GM23338 (cell line): Measurements from ENCODE around the gene CDH4. TPM values are rescaled to one million over a fixed set of nuclear protein-coding genes. Genes with fewer than 3 reads are reported as not detected.

ENCODE experiments used
- ATAC-seq: fragments of 200-7000 bp; cut with Tn5 transposase; 3 replicates; pipeline ENCODE4 v1.9.1; 2020
- DNase-seq: peaks from one replicate; pipeline ENCODE4 v3.0.0-alpha.2; 2015; ENCODE audit warnings: low spot score
- H2AFZ ChIP-seq: fragments of 200-600 bp; sonication (generic); 2 replicates; pipeline ENCODE4 v1.8.0; 2016; ENCODE audit warnings: antibody characterized with exemption, mild to moderate bottlenecking, moderate library complexity
- H3F3A ChIP-seq: fragments of 200-600 bp; sonication (generic); replicated peaks from 2 replicates; pipeline ENCODE4 v1.8.0; 2017; ENCODE audit warnings: antibody characterized with exemption, mixed run types, low read depth
- H3K27ac ChIP-seq: fragments of 200-600 bp; sonication (generic); 2 replicates; pipeline ENCODE4 v1.6.1; 2016; ENCODE audit warnings: low read depth
- H3K27me3 ChIP-seq: fragments of 200-600 bp; sonication (generic); 2 replicates; pipeline ENCODE4 v1.8.0; 2016; ENCODE audit warnings: mild to moderate bottlenecking, mixed run types, moderate library complexity; ENCODE audit not compliant: insufficient read depth
- H3K36me3 ChIP-seq: fragments of 200-600 bp; sonication (generic); 2 replicates; pipeline ENCODE4 v1.8.0; 2016; ENCODE audit warnings: mild to moderate bottlenecking; ENCODE audit not compliant: insufficient read depth
- H3K4me1 ChIP-seq: fragments of 200-600 bp; sonication (generic); 2 replicates; pipeline ENCODE4 v1.8.0; 2016; ENCODE audit warnings: mild to moderate bottlenecking, moderate library complexity; ENCODE audit not compliant: insufficient read depth
- H3K4me2 ChIP-seq: fragments of 200-600 bp; sonication (generic); 2 replicates; pipeline ENCODE4 v1.7.1; 2017; ENCODE audit warnings: mixed run types
- H3K4me3 ChIP-seq: fragments of 200-600 bp; sonication (generic); 2 replicates; pipeline ENCODE4 v1.6.1; 2016; ENCODE audit warnings: mixed run types
- H3K79me2 ChIP-seq: fragments of 200-600 bp; sonication (generic); replicated peaks from 2 replicates; pipeline ENCODE4 v1.8.0; 2017; ENCODE audit warnings: mild to moderate bottlenecking; ENCODE audit not compliant: insufficient read depth
- H3K9me2 ChIP-seq: fragments of 200-600 bp; sonication (generic); 2 replicates; pipeline ENCODE4 v1.8.0; 2017; ENCODE audit not compliant: insufficient read depth
- H4K20me1 ChIP-seq: fragments of 200-600 bp; sonication (generic); replicated peaks from 2 replicates; pipeline ENCODE4 v1.8.0; 2017; ENCODE audit warnings: mild to moderate bottlenecking; ENCODE audit not compliant: insufficient read depth
- H3K27ac Mint-ChIP-seq: 2 replicates; pipeline ENCODE4 v1.8.0; 2020; ENCODE audit warnings: inconsistent platforms, mild to moderate bottlenecking, moderate library complexity, mixed read lengths
- H3K27me3 Mint-ChIP-seq: 3 replicates; pipeline ENCODE4 v1.8.0; 2022; ENCODE audit warnings: low read depth, mild to moderate bottlenecking, moderate library complexity, mixed read lengths, inconsistent platforms; ENCODE audit not compliant: insufficient read depth, poor library complexity
- H3K36me3 Mint-ChIP-seq: 3 replicates; pipeline ENCODE4 v1.8.0; 2021; ENCODE audit warnings: low read depth, mild to moderate bottlenecking, inconsistent platforms, moderate library complexity, mixed read lengths
- H3K4me1 Mint-ChIP-seq: 3 replicates; pipeline ENCODE4 v1.8.0; 2020; ENCODE audit warnings: mild to moderate bottlenecking, inconsistent platforms, mixed read lengths
- H3K4me3 Mint-ChIP-seq: 3 replicates; pipeline ENCODE4 v1.8.0; 2021; ENCODE audit warnings: moderate library complexity, mild to moderate bottlenecking, inconsistent platforms, mixed read lengths
- H3K9me3 Mint-ChIP-seq: 3 replicates; pipeline ENCODE4 v1.8.0; 2020; ENCODE audit warnings: moderate library complexity, mild to moderate bottlenecking, inconsistent platforms, mixed read lengths
- CREB1 ChIP-seq: fragments of 250-450 bp; sonication (Bioruptor Pico); IDR thresholded peaks from 2 replicates; pipeline ENCODE4 v1.5.0; 2020; ENCODE audit warnings: low read depth, mild to moderate bottlenecking, moderate library complexity
- EZH2phosphoT487 ChIP-seq: fragments of 200-600 bp; sonication (generic); IDR thresholded peaks from one replicate; pipeline ENCODE4 v1.8.1; 2018; ENCODE audit warnings: antibody characterized with exemption; ENCODE audit not compliant: unreplicated experiment
- POLR2AphosphoS5 ChIP-seq: IDR thresholded peaks from 2 replicates; pipeline ENCODE4 v1.6.1; 2016; ENCODE audit warnings: antibody characterized with exemption, low read depth
- STAT1 ChIP-seq: IDR thresholded peaks from one replicate; pipeline ENCODE4 v1.6.1; 2016; ENCODE audit warnings: antibody characterized with exemption; ENCODE audit not compliant: unreplicated experiment
- ZNF114 ChIP-seq: fragments of 250-450 bp; sonication (Bioruptor Pico); IDR thresholded peaks from 2 replicates; pipeline ENCODE4 v1.5.0; 2020; ENCODE audit warnings: mild to moderate bottlenecking, moderate library complexity
- ZNF331 ChIP-seq: fragments of 250-450 bp; sonication (Bioruptor Pico); IDR thresholded peaks from 2 replicates; pipeline ENCODE4 v1.5.0; 2020; ENCODE audit warnings: low read depth, mild to moderate bottlenecking, moderate library complexity
- polyA plus RNA-seq: library from polyadenylated mRNA; unstranded; fragments of >200 nt; fragmentation: Nextera tagmentation; extraction: Ambion mirVana; gene quantifications from 2 replicates; pipeline ENCODE4 v1.2.1, GENCODE V29; 2016
- total RNA-seq: library from RNA; depleted of rRNA; stranded (reverse); fragments of >200 nt; shearing (Covaris generic); gene quantifications from 2 replicates; pipeline ENCODE4 v1.2.3, GENCODE V29; 2014
- TF ChIP-seq, protein P1 (sequence below): fragments of 250-450 bp; sonication (Bioruptor Pico); IDR thresholded peaks from 2 replicates; pipeline ENCODE4 v1.5.0; 2020; ENCODE audit warnings: mild to moderate bottlenecking, moderate library complexity
- TF ChIP-seq, protein P2 (sequence below): IDR thresholded peaks from one replicate; pipeline ENCODE4 v1.6.1; 2018; ENCODE audit warnings: antibody characterized with exemption; ENCODE audit not compliant: unreplicated experiment
- TF ChIP-seq, protein P3 (sequence below): IDR thresholded peaks from 2 replicates; pipeline ENCODE4 v1.6.1; 2016; ENCODE audit warnings: antibody characterized with exemption

Gene CDH4
- total and polyA plus RNA-seq, 2 experiments from 2014 or later: 1.2 to 4.2 TPM

DNA sequence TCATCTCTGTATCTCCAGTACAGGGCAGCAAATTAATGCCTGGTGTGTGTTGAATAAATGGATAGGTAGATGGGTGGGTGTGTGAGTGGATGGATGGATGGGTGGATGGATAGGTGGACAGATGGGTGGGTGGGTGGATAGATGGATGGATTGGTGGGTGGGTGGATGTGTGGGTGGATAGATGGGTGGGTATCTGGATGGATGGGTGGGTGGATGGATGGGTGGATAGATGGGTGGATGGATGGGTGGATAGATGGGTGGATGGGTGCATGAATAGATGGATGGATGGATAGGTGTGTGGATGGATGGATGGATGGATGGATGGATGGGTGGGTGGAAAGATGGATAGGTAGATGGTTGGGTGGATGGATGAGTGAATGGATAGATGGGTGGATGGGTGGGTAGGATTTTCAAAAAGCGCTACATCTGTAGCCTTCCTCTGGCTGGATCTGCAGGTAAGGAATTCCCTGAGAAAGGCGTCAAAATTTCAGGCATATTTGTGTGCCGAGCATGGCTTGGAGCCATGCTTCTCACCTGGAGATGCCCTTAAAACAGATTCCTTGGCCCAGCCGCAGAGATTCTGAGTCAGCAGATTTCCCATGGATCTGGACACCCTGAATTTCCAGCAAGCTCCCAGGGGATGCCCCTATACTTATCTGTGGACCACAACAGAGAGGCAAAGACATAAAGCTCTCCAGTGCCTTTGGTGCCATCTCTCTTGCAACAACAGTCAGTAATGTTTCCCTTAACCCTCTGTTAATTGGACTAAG lies 177.6 kb downstream of the CDH4 start (continued):
- TF ChIP-seq, protein P1, sequence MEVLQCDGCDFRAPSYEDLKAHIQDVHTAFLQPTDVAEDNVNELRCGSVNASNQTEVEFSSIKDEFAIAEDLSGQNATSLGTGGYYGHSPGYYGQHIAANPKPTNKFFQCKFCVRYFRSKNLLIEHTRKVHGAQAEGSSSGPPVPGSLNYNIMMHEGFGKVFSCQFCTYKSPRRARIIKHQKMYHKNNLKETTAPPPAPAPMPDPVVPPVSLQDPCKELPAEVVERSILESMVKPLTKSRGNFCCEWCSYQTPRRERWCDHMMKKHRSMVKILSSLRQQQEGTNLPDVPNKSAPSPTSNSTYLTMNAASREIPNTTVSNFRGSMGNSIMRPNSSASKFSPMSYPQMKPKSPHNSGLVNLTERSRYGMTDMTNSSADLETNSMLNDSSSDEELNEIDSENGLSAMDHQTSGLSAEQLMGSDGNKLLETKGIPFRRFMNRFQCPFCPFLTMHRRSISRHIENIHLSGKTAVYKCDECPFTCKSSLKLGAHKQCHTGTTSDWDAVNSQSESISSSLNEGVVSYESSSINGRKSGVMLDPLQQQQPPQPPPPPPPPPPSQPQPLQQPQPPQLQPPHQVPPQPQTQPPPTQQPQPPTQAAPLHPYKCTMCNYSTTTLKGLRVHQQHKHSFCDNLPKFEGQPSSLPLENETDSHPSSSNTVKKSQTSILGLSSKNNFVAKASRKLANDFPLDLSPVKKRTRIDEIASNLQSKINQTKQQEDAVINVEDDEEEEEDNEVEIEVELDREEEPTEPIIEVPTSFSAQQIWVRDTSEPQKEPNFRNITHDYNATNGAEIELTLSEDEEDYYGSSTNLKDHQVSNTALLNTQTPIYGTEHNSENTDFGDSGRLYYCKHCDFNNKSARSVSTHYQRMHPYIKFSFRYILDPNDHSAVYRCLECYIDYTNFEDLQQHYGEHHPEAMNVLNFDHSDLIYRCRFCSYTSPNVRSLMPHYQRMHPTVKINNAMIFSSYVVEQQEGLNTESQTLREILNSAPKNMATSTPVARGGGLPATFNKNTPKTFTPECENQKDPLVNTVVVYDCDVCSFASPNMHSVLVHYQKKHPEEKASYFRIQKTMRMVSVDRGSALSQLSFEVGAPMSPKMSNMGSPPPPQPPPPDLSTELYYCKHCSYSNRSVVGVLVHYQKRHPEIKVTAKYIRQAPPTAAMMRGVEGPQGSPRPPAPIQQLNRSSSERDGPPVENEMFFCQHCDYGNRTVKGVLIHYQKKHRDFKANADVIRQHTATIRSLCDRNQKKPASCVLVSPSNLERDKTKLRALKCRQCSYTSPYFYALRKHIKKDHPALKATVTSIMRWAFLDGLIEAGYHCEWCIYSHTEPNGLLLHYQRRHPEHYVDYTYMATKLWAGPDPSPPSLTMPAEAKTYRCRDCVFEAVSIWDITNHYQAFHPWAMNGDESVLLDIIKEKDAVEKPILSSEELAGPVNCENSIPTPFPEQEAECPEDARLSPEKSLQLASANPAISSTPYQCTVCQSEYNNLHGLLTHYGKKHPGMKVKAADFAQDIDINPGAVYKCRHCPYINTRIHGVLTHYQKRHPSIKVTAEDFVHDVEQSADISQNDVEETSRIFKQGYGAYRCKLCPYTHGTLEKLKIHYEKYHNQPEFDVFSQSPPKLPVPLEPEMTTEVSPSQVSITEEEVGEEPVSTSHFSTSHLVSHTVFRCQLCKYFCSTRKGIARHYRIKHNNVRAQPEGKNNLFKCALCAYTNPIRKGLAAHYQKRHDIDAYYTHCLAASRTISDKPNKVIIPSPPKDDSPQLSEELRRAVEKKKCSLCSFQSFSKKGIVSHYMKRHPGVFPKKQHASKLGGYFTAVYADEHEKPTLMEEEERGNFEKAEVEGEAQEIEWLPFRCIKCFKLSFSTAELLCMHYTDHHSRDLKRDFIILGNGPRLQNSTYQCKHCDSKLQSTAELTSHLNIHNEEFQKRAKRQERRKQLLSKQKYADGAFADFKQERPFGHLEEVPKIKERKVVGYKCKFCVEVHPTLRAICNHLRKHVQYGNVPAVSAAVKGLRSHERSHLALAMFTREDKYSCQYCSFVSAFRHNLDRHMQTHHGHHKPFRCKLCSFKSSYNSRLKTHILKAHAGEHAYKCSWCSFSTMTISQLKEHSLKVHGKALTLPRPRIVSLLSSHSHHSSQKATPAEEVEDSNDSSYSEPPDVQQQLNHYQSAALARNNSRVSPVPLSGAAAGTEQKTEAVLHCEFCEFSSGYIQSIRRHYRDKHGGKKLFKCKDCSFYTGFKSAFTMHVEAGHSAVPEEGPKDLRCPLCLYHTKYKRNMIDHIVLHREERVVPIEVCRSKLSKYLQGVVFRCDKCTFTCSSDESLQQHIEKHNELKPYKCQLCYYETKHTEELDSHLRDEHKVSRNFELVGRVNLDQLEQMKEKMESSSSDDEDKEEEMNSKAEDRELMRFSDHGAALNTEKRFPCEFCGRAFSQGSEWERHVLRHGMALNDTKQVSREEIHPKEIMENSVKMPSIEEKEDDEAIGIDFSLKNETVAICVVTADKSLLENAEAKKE: no peak
- TF ChIP-seq, protein P2, sequence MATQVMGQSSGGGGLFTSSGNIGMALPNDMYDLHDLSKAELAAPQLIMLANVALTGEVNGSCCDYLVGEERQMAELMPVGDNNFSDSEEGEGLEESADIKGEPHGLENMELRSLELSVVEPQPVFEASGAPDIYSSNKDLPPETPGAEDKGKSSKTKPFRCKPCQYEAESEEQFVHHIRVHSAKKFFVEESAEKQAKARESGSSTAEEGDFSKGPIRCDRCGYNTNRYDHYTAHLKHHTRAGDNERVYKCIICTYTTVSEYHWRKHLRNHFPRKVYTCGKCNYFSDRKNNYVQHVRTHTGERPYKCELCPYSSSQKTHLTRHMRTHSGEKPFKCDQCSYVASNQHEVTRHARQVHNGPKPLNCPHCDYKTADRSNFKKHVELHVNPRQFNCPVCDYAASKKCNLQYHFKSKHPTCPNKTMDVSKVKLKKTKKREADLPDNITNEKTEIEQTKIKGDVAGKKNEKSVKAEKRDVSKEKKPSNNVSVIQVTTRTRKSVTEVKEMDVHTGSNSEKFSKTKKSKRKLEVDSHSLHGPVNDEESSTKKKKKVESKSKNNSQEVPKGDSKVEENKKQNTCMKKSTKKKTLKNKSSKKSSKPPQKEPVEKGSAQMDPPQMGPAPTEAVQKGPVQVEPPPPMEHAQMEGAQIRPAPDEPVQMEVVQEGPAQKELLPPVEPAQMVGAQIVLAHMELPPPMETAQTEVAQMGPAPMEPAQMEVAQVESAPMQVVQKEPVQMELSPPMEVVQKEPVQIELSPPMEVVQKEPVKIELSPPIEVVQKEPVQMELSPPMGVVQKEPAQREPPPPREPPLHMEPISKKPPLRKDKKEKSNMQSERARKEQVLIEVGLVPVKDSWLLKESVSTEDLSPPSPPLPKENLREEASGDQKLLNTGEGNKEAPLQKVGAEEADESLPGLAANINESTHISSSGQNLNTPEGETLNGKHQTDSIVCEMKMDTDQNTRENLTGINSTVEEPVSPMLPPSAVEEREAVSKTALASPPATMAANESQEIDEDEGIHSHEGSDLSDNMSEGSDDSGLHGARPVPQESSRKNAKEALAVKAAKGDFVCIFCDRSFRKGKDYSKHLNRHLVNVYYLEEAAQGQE: no peak
- TF ChIP-seq ZNF331 (CRISPR knock-in tag): no peak

DNA sequence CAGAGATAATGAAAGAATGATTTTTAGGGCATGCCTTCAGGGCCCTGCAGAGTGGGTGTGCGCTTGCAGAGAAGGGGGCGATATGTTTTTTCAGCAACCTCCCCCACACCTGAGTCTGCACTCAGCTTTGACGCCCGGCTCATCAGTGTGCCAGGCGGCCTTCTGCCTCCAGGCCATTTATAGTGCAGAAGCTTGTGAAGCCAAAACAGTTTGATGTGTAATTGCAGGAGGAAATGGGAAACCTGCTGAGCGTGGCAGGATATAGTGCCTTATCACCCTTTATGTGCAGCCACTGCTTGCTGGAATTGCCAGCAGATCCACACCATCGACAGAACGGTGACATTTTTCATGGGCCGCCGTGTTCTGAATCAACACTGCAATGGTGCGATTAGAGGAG lies 178.2 kb downstream of the CDH4 start:
- ATAC-seq (no peak), DNase-seq (no peak)
- H3K36me3 ChIP-seq: no peaks in the 10 kb centered on the region
- peaks cover 25% of the 10 kb centered on the region for H3K27me3 Mint-ChIP-seq
- H3K4me1 ChIP-seq: peaks cover 31% of the 10 kb centered on the region
- no peaks in the 10 kb centered on the region for H3F3A ChIP-seq
- H3K4me3 ChIP-seq: no peak overlapping the region
- no peaks in the 10 kb centered on the region; the same call in 1 of the 2 replicates for H3K27me3 ChIP-seq
- H3K4me3 Mint-ChIP-seq: no peak overlapping the region
- peaks cover 11% of the 10 kb centered on the region; the same call in 2 of the 3 replicates for H3K9me3 Mint-ChIP-seq
- H3K79me2 ChIP-seq: no peaks in the 10 kb centered on the region
- peaks cover 11% of the 10 kb centered on the region; the same call in 2 of the 3 replicates for H3K36me3 Mint-ChIP-seq
- peaks cover 33% of the 10 kb centered on the region for H3K4me1 Mint-ChIP-seq
- H4K20me1 ChIP-seq: no peaks in the 10 kb centered on the region
- no peak overlapping the region for H3K27ac Mint-ChIP-seq
- H3K9me2 ChIP-seq: no peaks in the 10 kb centered on the region; the same call in 1 of the 2 replicates
- no peak overlapping the region for H3K27ac ChIP-seq
- H3K4me2 ChIP-seq: no peak overlapping the region
- H2AFZ ChIP-seq: no peak overlapping the region
- TF ChIP-seq, protein P2: no peak
- TF ChIP-seq STAT1: no peak
- no peak for TF ChIP-seq EZH2phosphoT487
- TF ChIP-seq POLR2AphosphoS5: no peak
- TF ChIP-seq, protein P3, sequence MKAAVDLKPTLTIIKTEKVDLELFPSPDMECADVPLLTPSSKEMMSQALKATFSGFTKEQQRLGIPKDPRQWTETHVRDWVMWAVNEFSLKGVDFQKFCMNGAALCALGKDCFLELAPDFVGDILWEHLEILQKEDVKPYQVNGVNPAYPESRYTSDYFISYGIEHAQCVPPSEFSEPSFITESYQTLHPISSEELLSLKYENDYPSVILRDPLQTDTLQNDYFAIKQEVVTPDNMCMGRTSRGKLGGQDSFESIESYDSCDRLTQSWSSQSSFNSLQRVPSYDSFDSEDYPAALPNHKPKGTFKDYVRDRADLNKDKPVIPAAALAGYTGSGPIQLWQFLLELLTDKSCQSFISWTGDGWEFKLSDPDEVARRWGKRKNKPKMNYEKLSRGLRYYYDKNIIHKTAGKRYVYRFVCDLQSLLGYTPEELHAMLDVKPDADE: no peak
- TF ChIP-seq CREB1 (CRISPR knock-in tag): no peak
- no peak for TF ChIP-seq ZNF331 (CRISPR knock-in tag)
- TF ChIP-seq ZNF114 (CRISPR knock-in tag): no peak
